ENCODE data around the gene PPP1R15B.

Gene PPP1R15B

DNA sequence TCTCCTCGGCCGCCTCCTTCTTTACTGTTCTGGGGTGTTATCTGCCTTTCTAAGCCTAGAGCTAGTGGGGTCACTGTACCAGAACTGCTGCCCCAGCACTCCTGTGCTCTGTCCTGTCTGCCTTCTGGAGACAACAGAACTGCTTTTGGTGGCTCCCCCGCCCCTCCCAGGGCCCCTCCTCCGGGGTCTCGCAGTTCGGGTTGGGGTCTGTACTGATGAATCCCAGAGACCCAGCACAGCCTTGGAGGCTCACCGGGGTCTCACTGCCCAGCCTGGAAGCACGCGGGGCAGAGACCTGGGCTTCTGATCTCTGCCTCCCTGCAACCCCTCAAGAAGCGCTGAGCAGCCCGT is 48.7 kb downstream of the PPP1R15B start:
- H3F3A ChIP-seq (ENCODE audit: insufficient read depth) = no peaks in the 10 kb centered on the region
- H4K20me1 ChIP-seq (ENCODE audit: low read depth, low read length) = no peaks in the 10 kb centered on the region
- peak overlapping the region; percentile 43 for H3K4me2 ChIP-seq (ENCODE audit: low read depth, low read length, poor library complexity, severe bottlenecking)
- no peaks in the 10 kb centered on the region for H3K79me2 ChIP-seq (ENCODE audit: insufficient read depth, low read length)
- no peak overlapping the region for H3K9ac ChIP-seq (ENCODE audit: low read length)
- H3K27me3 ChIP-seq (ENCODE audit: low read length) = no peaks in the 10 kb centered on the region
- H2AFZ ChIP-seq (ENCODE audit: low read depth, low read length, severe bottlenecking) = no peak overlapping the region
- no peaks in the 10 kb centered on the region for H3K9me3 ChIP-seq (ENCODE audit: insufficient read depth, low read length)
- no peaks in the 10 kb centered on the region for H3K36me3 ChIP-seq (ENCODE audit: low read length)
- H3K4me3 ChIP-seq (ENCODE audit: insufficient read depth, low read length, poor library complexity, severe bottlenecking) = no peak overlapping the region
- H3K9me2 ChIP-seq (replicated peaks; ENCODE audit: insufficient read depth, low read length) = no peaks in the 10 kb centered on the region
- TF ChIP-seq, protein P1, sequence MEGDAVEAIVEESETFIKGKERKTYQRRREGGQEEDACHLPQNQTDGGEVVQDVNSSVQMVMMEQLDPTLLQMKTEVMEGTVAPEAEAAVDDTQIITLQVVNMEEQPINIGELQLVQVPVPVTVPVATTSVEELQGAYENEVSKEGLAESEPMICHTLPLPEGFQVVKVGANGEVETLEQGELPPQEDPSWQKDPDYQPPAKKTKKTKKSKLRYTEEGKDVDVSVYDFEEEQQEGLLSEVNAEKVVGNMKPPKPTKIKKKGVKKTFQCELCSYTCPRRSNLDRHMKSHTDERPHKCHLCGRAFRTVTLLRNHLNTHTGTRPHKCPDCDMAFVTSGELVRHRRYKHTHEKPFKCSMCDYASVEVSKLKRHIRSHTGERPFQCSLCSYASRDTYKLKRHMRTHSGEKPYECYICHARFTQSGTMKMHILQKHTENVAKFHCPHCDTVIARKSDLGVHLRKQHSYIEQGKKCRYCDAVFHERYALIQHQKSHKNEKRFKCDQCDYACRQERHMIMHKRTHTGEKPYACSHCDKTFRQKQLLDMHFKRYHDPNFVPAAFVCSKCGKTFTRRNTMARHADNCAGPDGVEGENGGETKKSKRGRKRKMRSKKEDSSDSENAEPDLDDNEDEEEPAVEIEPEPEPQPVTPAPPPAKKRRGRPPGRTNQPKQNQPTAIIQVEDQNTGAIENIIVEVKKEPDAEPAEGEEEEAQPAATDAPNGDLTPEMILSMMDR (IDR thresholded peaks at IDR 0.05; ENCODE audit: insufficient read depth, low read length, poor library complexity, severe bottlenecking) = no peak
- TF ChIP-seq EZH2phosphoT487 (conservative IDR thresholded peaks at IDR 0.05; ENCODE audit: low read length) = no peak
- no peak overlapping the region for H3K27ac ChIP-seq (ENCODE audit: low read depth, low read length)

DNA sequence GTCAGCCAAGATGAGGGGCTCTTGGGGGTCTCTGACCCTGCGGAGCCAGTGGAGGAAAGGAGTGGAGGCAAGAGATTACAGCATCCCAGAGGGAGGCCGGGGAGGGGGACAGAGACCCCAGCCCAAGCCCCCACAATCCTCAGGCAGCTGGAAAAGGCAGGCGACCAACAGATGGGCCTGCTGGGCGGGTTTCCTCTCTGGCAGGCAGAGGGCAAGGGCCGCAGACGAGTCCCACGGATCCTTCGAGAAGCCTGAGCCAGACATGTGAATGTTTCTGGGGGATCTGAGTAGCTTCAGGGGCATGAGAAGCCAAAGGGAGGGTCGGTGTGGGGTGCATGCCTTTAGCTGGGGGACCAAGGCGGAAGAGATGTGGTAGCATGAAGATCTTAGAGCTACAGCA is 49.8 kb downstream of the PPP1R15B start:
- H3K4me2 ChIP-seq (ENCODE audit: low read depth, low read length, poor library complexity, severe bottlenecking) = no peak overlapping the region
- H3K79me2 ChIP-seq (ENCODE audit: insufficient read depth, low read length) = no peaks in the 10 kb centered on the region
- no peak for TF ChIP-seq EZH2phosphoT487 (conservative IDR thresholded peaks at IDR 0.05; ENCODE audit: low read length)
- TF ChIP-seq, protein P1 (IDR thresholded peaks at IDR 0.05; ENCODE audit: insufficient read depth, low read length, poor library complexity, severe bottlenecking) = no peak

DNA sequence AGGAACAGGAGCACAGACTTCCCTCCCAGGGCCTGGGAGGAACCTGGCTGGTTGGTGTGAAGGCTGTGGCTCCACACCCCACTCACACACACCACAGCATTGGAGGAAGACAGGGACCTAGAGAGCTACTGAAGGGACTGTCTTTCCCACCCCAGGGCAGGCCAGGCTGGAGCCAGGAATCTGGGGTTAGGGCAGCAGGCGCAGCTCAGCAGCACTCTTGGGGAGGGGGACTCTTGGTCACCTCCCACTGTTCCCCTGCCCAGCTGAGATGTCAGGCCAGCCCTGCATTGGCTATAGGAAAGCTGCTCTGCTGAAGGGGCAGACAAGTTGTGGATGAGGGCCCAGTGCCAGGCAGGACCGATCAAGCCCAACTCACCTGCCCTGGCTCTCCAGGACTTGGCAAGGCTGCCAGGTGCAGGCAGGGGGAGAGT is 50.3 kb downstream of the PPP1R15B start:
- no peak for TF ChIP-seq EZH2phosphoT487 (conservative IDR thresholded peaks at IDR 0.05; ENCODE audit: low read length)
- TF ChIP-seq, protein P1 (IDR thresholded peaks at IDR 0.05; ENCODE audit: insufficient read depth, low read length, poor library complexity, severe bottlenecking) = no peak
- H3K9me2 ChIP-seq (replicated peaks; ENCODE audit: insufficient read depth, low read length) = no peaks in the 10 kb centered on the region
- no peaks in the 10 kb centered on the region for H3K36me3 ChIP-seq (ENCODE audit: low read length)
- H3F3A ChIP-seq (ENCODE audit: insufficient read depth) = no peaks in the 10 kb centered on the region
- no peaks in the 10 kb centered on the region for H3K27me3 ChIP-seq (ENCODE audit: low read length)
- H3K9me3 ChIP-seq (ENCODE audit: insufficient read depth, low read length) = no peaks in the 10 kb centered on the region
- no peak overlapping the region for H3K9ac ChIP-seq (ENCODE audit: low read length)
- no peak overlapping the region for H3K4me2 ChIP-seq (ENCODE audit: low read depth, low read length, poor library complexity, severe bottlenecking)
- no peak overlapping the region for H2AFZ ChIP-seq (ENCODE audit: low read depth, low read length, severe bottlenecking)
- no peak overlapping the region for H3K4me3 ChIP-seq (ENCODE audit: insufficient read depth, low read length, poor library complexity, severe bottlenecking)
- H3K27ac ChIP-seq (ENCODE audit: low read depth, low read length) = no peak overlapping the region
- H3K79me2 ChIP-seq (ENCODE audit: insufficient read depth, low read length) = no peaks in the 10 kb centered on the region
- no peaks in the 10 kb centered on the region for H4K20me1 ChIP-seq (ENCODE audit: low read depth, low read length)

More for the DNA sequence above, 49.8 kb downstream of the PPP1R15B start:
- H3K4me3 ChIP-seq (ENCODE audit: insufficient read depth, low read length, poor library complexity, severe bottlenecking) = no peak overlapping the region
- H2AFZ ChIP-seq (ENCODE audit: low read depth, low read length, severe bottlenecking) = no peak overlapping the region
- no peaks in the 10 kb centered on the region for H4K20me1 ChIP-seq (ENCODE audit: low read depth, low read length)
- no peaks in the 10 kb centered on the region for H3K36me3 ChIP-seq (ENCODE audit: low read length)
- no peaks in the 10 kb centered on the region for H3F3A ChIP-seq (ENCODE audit: insufficient read depth)
- no peak overlapping the region for H3K27ac ChIP-seq (ENCODE audit: low read depth, low read length)
- no peak overlapping the region for H3K9ac ChIP-seq (ENCODE audit: low read length)
- no peaks in the 10 kb centered on the region for H3K9me3 ChIP-seq (ENCODE audit: insufficient read depth, low read length)
- H3K27me3 ChIP-seq (ENCODE audit: low read length) = no peaks in the 10 kb centered on the region
- H3K9me2 ChIP-seq (replicated peaks; ENCODE audit: insufficient read depth, low read length) = no peaks in the 10 kb centered on the region

All from SU-DHL-6 (cell line).